SU-DHL-6 (cell line): ENCODE results near the gene MMRN2.

Experiments
- EZH2phosphoT487 ChIP-seq: fragments of 200-600 bp; sonication (generic), shearing (Covaris generic); conservative IDR thresholded peaks from 2 replicates; pipeline ENCODE4 v1.6.1; 2018; ENCODE audit warnings: mild to moderate bottlenecking, antibody characterized with exemption, low read length, moderate library complexity, mixed read lengths
- TF ChIP-seq, protein P1 (sequence below): fragments of 200-600 bp; sonication (generic); IDR thresholded peaks from one replicate; pipeline ENCODE4 v1.5.1; 2017; ENCODE audit warnings: antibody characterized with exemption, mild to moderate bottlenecking, low read length, moderate library complexity; ENCODE audit not compliant: insufficient read depth, poor library complexity, severe bottlenecking

DNA sequence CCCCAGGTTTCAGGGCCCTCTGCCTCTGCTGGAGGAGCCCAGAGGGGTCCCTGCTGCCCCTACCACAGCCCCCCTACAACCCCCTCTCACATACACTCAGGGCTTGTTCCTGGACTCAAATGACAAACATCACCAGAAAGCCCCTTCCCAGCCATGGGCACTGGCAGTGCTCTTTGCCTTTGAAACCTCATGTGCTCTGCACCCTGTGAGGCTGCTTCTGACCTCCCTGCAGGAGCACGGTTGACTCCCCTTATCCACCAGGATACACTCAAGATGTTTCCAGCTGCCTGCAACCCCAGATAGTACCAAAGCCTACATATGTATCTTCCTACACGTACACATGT lies 7.4 kb upstream of the MMRN2 start:
- no peak for TF ChIP-seq EZH2phosphoT487
- TF ChIP-seq, protein P1, sequence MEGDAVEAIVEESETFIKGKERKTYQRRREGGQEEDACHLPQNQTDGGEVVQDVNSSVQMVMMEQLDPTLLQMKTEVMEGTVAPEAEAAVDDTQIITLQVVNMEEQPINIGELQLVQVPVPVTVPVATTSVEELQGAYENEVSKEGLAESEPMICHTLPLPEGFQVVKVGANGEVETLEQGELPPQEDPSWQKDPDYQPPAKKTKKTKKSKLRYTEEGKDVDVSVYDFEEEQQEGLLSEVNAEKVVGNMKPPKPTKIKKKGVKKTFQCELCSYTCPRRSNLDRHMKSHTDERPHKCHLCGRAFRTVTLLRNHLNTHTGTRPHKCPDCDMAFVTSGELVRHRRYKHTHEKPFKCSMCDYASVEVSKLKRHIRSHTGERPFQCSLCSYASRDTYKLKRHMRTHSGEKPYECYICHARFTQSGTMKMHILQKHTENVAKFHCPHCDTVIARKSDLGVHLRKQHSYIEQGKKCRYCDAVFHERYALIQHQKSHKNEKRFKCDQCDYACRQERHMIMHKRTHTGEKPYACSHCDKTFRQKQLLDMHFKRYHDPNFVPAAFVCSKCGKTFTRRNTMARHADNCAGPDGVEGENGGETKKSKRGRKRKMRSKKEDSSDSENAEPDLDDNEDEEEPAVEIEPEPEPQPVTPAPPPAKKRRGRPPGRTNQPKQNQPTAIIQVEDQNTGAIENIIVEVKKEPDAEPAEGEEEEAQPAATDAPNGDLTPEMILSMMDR = no peak
